LNCaP clone FGC (cell line): ENCODE data around the gene HNF1A.

Experiments
- DNase-seq: peaks from one replicate; pipeline ENCODE4 v3.0.0-alpha.2; 2011; ENCODE audit warnings: low read depth
- H3K4me3 ChIP-seq: 2 replicates; pipeline ENCODE4 v1.5.1; 2011; ENCODE audit warnings: mild to moderate bottlenecking, low read depth, low read length, control low read depth
- TF ChIP-seq, protein P1 (sequence below): IDR thresholded peaks from 2 replicates; pipeline ENCODE4 v1.5.1; 2012; ENCODE audit warnings: mild to moderate bottlenecking; ENCODE audit not compliant: control insufficient read depth, insufficient read depth; ENCODE audit errors: extremely low read depth

Gene HNF1A

DNA sequence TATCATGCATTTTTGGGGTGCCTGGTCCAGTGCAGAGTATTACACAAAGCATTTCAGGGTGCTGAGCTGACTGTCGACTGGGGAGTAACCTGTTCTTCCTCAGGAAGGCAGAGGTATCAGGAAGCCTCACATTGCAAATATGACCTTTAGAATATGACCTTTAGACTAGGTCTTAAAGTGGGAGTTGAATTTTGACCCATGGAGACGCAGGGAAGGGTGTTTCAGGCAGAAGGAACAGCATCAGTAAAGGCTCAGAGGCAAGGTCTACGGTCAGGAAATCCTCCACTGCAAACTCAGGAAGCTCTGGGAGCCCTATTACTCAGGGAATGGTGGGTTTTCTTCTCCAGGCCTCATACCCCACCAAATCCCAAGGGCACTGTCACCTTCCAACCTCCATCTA is 11.3 kb downstream of the HNF1A start:
- no peak for DNase-seq
- TF ChIP-seq, protein P1, sequence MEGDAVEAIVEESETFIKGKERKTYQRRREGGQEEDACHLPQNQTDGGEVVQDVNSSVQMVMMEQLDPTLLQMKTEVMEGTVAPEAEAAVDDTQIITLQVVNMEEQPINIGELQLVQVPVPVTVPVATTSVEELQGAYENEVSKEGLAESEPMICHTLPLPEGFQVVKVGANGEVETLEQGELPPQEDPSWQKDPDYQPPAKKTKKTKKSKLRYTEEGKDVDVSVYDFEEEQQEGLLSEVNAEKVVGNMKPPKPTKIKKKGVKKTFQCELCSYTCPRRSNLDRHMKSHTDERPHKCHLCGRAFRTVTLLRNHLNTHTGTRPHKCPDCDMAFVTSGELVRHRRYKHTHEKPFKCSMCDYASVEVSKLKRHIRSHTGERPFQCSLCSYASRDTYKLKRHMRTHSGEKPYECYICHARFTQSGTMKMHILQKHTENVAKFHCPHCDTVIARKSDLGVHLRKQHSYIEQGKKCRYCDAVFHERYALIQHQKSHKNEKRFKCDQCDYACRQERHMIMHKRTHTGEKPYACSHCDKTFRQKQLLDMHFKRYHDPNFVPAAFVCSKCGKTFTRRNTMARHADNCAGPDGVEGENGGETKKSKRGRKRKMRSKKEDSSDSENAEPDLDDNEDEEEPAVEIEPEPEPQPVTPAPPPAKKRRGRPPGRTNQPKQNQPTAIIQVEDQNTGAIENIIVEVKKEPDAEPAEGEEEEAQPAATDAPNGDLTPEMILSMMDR = no peak
- no peak overlapping the region for H3K4me3 ChIP-seq

DNA sequence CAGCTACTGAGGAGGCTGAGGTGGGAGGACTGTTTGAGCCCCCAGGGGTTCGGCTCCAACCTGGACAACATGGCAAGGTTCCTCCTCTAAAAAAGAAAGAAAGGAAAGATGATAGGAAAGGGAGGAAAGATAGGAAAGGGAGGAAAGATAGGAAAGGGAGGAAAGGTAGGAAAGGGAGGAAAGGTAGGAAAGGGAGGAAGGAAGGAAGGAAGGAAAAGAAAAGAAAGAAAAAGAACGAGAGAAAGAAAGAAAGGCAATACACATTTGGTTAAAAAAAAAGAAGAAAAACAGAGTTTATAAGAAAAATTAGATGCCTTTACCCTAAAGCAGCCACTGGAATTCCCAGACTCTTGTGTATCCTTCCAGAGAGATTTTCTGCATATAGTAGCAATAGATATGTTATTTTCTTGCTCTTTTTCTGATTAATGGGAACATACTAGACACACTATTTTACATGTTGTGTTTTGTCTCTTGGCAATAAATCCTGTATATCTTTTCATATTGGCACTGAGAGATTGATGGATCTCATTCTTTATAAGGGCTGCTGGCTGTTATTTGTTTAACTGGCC is 12.2 kb downstream of the HNF1A start:
- TF ChIP-seq, protein P1 = no peak
- H3K4me3 ChIP-seq = no peak overlapping the region
- no peak for DNase-seq

DNA sequence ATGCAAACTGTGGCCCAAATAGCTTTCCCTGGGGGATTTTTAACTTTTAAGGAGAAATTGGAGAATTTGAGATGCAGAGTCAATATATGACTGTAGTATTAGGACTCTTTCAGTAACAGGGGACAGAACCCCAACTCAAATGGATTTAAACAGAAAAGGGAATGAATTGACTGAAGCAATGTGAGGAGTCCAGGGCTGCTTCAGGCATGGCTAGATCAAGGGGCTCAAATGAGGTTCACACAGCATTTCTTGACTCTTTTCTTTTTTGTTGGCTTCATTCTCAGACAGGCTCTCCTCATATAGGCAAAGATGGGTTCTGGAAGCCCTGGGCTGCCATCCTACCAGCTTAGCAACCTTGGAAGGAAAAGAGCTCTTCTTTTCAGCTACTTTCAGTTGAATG is 13.6 kb downstream of the HNF1A start:
- TF ChIP-seq, protein P1 = no peak
- no peak for DNase-seq
- no peak overlapping the region for H3K4me3 ChIP-seq

DNA sequence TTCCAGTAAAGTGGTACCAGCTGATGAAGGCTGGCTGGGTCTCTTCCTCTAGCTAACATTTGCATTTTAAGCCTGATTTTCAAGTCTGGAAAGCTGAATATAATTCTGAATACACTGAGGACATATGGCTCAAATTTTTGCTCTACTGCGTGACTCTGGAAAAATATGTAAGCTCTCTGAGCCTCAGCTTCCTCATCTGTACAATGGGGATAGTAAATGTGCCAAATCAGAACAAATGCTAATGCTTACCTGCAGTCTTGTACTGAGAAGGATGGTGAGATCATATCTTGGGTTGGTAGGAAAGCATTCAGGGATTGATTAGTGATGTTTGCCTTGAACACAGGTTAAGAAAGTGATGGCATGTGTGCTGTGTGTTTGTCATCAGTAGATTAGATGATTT is 14.6 kb downstream of the HNF1A start:
- TF ChIP-seq, protein P1 = no peak
- no peak for DNase-seq
- no peak overlapping the region for H3K4me3 ChIP-seq

DNA sequence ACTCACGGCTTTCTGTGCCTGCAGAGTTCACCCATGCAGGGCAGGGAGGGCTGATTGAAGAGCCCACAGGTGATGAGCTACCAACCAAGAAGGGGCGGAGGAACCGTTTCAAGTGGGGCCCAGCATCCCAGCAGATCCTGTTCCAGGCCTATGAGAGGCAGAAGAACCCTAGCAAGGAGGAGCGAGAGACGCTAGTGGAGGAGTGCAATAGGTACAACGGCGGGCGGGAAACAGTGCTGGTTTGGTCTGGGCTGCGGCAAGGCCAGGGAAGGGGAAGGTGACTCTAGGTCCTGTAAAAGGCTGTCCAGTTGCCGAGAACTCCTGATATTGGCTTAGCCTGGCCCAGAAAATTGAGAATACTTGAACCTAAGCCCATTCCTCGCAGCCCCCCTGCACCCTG is 15.2 kb downstream of the HNF1A start:
- TF ChIP-seq, protein P1 = no peak
- DNase-seq = no peak
- no peak overlapping the region for H3K4me3 ChIP-seq

DNA sequence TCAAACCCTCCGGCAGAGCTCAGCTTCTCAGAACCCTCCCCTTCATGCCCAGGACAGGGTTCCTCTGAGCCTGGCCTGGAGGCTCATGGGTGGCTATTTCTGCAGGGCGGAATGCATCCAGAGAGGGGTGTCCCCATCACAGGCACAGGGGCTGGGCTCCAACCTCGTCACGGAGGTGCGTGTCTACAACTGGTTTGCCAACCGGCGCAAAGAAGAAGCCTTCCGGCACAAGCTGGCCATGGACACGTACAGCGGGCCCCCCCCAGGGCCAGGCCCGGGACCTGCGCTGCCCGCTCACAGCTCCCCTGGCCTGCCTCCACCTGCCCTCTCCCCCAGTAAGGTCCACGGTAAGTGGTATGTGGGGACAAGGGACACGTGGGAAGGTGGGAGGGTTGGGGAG is 15.7 kb downstream of the HNF1A start:
- DNase-seq = no peak
- H3K4me3 ChIP-seq = no peak overlapping the region
- TF ChIP-seq, protein P1 = no peak
